LNCAP (cell line): Measurements from ENCODE around the gene SCNN1B.

ENCODE experiments used
- CTCF ChIP-seq: fragments of 450-650 bp; IDR thresholded peaks from 2 replicates; pipeline ENCODE4 v1.5.1; 2017; ENCODE audit warnings: mild to moderate bottlenecking

The SCNN1B gene

GRCh38 chr16:23337836-23338550 lies 35.9 kb downstream of the SCNN1B start:
- TF ChIP-seq CTCF: no peak

GRCh38 chr16:23339787-23340186 lies 37.7 kb downstream of the SCNN1B start:
- no peak for TF ChIP-seq CTCF

- no peak for TF ChIP-seq CTCF
Measured at GRCh38 chr16:23342083-23342640, 40.1 kb downstream of the SCNN1B start.

GRCh38 chr16:23343643-23344612 lies 41.8 kb downstream of the SCNN1B start:
- no peak for TF ChIP-seq CTCF

GRCh38 chr16:23345237-23345636 lies 43.1 kb downstream of the SCNN1B start:
- TF ChIP-seq CTCF: no peak

GRCh38 chr16:23348579-23349469 lies 46.7 kb downstream of the SCNN1B start:
- TF ChIP-seq CTCF: no peak

GRCh38 chr16:23351360-23351759 lies 49.3 kb downstream of the SCNN1B start:
- TF ChIP-seq CTCF: no peak
